Measurements from ENCODE around the gene C12orf76. TPM values are rescaled to one million over a fixed set of nuclear protein-coding genes. Genes with fewer than 3 reads are reported as not detected.

Gene C12orf76
- total RNA-seq, 2 donors from 2014 or later = 9.9 to 16.3 TPM

DNA sequence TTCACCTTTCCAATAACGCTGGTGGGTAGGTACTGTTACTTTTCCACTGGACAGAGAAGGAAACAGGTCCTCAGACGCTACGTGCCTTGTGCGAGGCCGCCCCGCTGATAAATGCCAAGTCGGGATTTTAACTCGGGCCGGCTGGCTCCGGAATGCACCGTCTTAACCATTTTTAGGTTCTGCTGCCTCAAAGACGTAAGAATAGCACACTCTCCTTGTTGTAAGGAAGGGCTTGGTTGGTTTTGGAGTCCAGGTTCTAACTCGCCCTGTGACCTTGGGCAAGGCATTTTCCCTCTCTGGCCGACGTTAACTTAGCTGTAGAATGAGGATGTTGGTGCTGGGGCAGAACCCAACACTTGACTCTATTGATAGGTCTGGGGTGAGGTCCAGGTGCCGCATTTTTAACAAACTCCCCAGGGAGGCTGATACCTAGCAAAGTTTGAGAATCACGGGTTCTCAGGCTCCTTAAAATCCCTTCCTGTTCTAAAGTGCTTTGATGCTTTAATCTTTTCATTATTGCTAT is 48.3 kb downstream of the C12orf76 start:
- H3K36me3 Mint-ChIP-seq (ENCODE audit: low read depth) = peaks cover 28% of the 10 kb centered on the region
- H3K4me3 Mint-ChIP-seq = peak overlapping the region; percentile 100
- peaks cover 28% of the 10 kb centered on the region for H3K4me1 Mint-ChIP-seq
- peak overlapping the region; percentile 95 for H3K27ac Mint-ChIP-seq
- no peaks in the 10 kb centered on the region for H3K27me3 Mint-ChIP-seq
- no peaks in the 10 kb centered on the region for H3K9me3 Mint-ChIP-seq
- ATAC-seq (replicated peaks) = no peak

DNA sequence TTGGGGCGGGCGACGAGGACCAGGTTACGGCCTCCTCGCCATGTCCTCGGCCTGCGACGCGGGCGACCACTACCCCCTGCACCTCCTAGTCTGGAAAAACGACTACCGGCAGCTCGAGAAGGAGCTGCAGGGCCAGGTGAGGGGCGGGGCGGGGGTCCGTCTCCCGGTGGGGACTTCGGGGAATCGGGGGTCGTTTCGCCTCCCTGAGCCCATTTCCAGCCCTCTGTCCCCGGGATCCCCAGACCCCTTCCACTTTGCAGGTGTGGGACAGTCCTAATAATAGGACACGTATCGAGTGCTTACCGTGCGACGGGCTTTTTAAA is 48.7 kb downstream of the C12orf76 start:
- peak overlapping the region; percentile 100 for H3K4me3 Mint-ChIP-seq
- H3K36me3 Mint-ChIP-seq (ENCODE audit: low read depth) = peaks cover 32% of the 10 kb centered on the region
- no peak for ATAC-seq (replicated peaks)

DNA sequence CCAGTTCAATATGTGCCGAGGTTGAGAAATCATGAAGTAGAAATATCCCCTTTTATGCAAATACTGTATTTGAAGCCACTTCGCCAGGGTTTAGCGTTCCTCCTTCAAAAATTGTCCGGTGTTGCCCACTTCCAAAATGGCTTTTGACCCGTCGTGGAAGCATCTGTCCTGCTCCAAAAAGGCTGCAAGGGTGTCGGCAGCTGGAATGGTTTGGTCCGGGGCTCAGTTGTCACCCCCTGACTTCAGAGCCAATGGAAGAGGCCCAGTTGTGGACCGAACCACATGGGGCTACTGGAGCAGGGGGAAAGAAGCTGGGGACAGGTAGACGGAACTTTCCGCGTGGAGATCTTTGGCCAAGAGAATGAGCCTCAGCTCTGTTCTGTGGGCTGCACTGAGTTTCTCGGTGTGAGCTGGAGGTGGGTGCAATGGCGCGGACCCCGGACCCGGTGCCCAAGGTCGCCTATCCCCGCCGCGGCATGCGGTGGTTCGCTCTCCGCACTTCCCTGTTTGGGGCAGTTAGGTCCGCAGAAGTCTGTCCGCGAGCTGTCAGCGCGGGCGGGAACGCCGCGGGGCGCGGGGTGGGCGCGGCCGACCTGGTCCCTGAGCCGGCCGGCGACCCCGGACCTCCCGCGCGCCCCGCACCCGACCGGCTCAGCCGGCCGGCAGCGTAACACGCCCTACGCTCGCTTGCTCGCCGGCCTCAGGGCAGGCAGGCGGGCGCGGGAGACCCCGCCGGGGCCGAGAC is 49.2 kb downstream of the C12orf76 start, which contains the start of gene ANKRD13A:
Gene ANKRD13A (plus strand): TSS at position 527 of the 745 bp plus-strand sequence. CDS start 259 bp downstream, outside the sequence.
- peak; percentile 68 for ATAC-seq (replicated peaks)
- H3K4me3 Mint-ChIP-seq = peak within 1 kb of the TSS; percentile 100
- peaks cover 28% of the 10 kb centered on the region for H3K4me1 Mint-ChIP-seq
- H3K9me3 Mint-ChIP-seq = no peaks in the 10 kb centered on the region
- H3K36me3 Mint-ChIP-seq (ENCODE audit: low read depth) = peaks cover 38% of the 10 kb centered on the region
- H3K27me3 Mint-ChIP-seq = no peaks in the 10 kb centered on the region
- peak within 1 kb of the TSS; percentile 100 for H3K27ac Mint-ChIP-seq

More for the DNA sequence above, 48.7 kb downstream of the C12orf76 start:
- H3K27ac Mint-ChIP-seq = peak overlapping the region; percentile 95
- no peaks in the 10 kb centered on the region for H3K27me3 Mint-ChIP-seq
- H3K4me1 Mint-ChIP-seq = peaks cover 25% of the 10 kb centered on the region
- H3K9me3 Mint-ChIP-seq = no peaks in the 10 kb centered on the region

DNA sequence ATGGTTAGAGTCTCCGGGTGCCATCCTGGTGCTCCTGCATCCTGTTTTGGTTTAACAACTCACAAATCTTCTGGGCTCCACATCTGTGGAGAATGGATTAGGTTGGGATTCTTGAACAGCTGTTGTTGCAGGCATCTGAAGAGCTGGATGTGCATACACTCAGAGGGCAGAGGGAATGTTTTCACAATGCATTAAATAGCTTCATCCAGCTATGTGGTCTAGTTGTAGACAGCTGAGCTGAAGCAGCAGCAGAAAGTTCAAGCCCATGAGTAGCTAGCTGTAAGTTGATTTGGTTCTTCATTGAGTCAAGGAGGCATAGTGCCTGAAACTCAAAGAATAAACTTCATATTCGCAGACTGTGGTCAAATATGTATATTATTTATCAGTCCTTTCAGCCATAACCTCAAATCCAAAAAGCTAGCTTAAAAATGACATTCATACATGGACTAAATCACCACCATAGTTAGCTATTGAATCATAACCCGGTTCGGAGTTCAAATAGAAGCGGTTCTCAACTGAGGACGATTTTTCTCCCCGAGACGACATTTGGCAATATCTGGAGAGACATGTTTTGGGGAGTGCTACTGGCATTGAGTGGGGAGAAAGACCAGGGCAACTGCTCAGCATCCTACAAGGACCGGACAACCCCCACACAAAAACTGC is 50.0 kb downstream of the C12orf76 start:
- H3K4me3 Mint-ChIP-seq = peak overlapping the region; percentile 100
- no peak for ATAC-seq (replicated peaks)
- no peaks in the 10 kb centered on the region for H3K9me3 Mint-ChIP-seq
- peaks cover 26% of the 10 kb centered on the region for H3K4me1 Mint-ChIP-seq
- H3K36me3 Mint-ChIP-seq (ENCODE audit: low read depth) = peaks cover 37% of the 10 kb centered on the region
- H3K27me3 Mint-ChIP-seq = no peaks in the 10 kb centered on the region
- peak overlapping the region; percentile 100 for H3K27ac Mint-ChIP-seq

DNA sequence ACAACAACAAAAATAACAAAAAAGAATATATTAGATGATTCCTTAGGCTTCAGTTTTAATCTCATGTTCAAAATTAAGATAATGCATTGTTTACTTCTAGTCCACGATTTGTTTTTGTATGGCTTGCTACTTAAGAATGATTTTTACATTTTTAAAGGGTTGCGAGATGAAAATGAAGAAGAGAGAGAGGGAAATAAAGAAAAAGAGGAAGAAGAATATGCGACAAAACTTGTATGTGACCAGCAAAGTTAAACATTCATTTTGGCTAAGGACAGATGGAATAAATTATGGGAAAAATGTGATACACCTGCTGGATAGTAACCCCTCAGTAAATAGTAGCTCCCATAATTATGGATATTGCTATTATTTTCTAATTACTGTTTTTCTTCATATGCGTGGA is 50.9 kb downstream of the C12orf76 start:
- Mint-ChIP-seq H3K36me3 (ENCODE audit: low read depth) (peaks cover 37% of the 10 kb centered on the region), H3K27ac (peak overlapping the region; percentile 4)
- no peak for ATAC-seq (replicated peaks)

DNA sequence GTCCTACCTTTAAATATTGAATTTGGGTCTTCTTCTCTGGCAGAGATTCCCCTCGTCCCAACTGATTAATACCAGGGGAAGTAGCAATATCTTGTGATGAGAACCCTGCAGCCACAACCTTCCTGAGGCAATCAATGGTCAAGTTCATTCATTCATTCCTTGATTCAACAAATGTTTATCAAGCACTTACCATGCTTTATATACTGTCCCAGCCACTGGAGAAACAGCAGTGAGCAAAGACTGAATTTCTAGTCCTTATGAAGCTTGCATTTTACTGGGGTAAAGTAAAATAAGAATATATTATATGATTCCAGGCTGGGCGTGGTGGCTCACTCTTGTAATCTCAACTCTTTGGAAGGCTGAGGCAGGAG is 51.9 kb downstream of the C12orf76 start:
- Mint-ChIP-seq H3K4me3 (peak overlapping the region; percentile 90), H3K4me1 (peaks cover 22% of the 10 kb centered on the region), H3K27me3 (no peaks in the 10 kb centered on the region), H3K9me3 (no peaks in the 10 kb centered on the region), H3K27ac (peak overlapping the region; percentile 83), H3K36me3 (ENCODE audit: low read depth) (peaks cover 36% of the 10 kb centered on the region)
- ATAC-seq (replicated peaks) = no peak

More for the DNA sequence above, 50.9 kb downstream of the C12orf76 start:
- Mint-ChIP-seq H3K27me3 (no peaks in the 10 kb centered on the region), H3K4me3 (peak overlapping the region; percentile 100), H3K9me3 (no peaks in the 10 kb centered on the region), H3K4me1 (peaks cover 22% of the 10 kb centered on the region)

DNA sequence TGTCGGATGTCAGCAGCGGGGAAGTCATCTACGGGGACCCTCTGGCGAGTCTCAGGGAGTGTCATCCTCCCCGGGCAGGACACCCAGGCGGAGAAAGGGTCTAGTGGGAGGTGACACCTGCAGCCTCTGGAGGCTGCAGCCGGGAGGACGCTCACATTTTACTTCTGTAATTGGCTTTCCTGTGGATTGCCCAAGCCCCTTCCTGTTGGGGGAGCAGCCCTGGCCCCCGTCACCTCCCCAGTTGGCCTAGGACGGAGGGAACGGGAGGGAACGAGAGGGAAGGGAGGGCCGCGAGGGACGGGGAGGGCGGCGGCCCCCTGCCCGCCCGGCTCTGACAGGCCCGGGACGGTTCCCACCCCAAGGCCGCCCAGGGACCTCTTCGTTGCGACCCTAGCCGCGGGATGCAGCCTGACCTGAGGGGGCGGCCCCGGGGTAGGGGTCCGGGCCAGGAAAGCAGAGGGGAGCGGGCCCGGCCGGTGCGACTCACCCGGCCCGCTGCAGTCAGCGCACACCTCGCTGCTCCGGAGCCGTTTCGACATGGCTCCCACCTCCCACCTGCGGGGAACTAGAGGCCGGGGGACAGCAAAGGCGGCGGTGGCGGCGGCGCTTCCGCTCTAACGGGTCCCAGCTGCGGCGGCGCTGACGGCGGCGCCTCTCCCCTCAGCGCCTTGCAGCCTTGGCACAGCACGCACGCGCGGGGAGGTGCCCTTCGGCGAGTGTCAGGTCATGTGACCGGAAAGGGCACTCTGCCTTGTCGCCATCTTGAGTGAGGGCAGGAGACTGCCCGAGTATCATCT is 52.4 kb downstream of the C12orf76 start, which contains the start of gene GIT2:
Gene GIT2 (minus strand): TSS at position 683 of the 797 bp plus-strand sequence. CDS start 144 bp downstream, at position 539.
- H3K4me3 Mint-ChIP-seq = peak within 1 kb of the TSS; percentile 100
- peak; percentile 84 for ATAC-seq (replicated peaks)
- H3K27me3 Mint-ChIP-seq = no peaks in the 10 kb centered on the region
- peak within 1 kb of the TSS; percentile 83 for H3K27ac Mint-ChIP-seq
- H3K36me3 Mint-ChIP-seq (ENCODE audit: low read depth) = peaks cover 42% of the 10 kb centered on the region
- H3K4me1 Mint-ChIP-seq = peaks cover 18% of the 10 kb centered on the region
- no peaks in the 10 kb centered on the region for H3K9me3 Mint-ChIP-seq

DNA sequence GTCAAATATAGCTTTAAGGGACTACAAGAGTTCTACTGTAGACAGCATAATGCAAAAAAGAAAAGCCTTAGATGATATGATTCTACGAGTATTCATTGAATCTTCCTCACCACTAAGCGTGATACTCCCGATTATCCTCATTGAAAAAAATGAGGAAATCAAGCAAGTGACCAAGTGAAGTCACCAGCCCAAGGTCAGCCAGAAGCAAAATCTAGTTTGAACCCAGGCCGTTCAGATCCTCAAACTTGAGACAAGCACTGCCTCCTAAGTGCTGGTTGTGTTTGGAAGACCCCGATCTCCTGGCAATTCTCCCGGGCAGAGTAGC is 53.0 kb downstream of the C12orf76 start:
- H3K27ac Mint-ChIP-seq = peak overlapping the region; percentile 83
- no peaks in the 10 kb centered on the region for H3K9me3 Mint-ChIP-seq
- H3K27me3 Mint-ChIP-seq = no peaks in the 10 kb centered on the region
- peaks cover 47% of the 10 kb centered on the region for H3K36me3 Mint-ChIP-seq (ENCODE audit: low read depth)
- H3K4me1 Mint-ChIP-seq = peaks cover 20% of the 10 kb centered on the region
- ATAC-seq (replicated peaks) = no peak
- H3K4me3 Mint-ChIP-seq = peak overlapping the region; percentile 90

DNA sequence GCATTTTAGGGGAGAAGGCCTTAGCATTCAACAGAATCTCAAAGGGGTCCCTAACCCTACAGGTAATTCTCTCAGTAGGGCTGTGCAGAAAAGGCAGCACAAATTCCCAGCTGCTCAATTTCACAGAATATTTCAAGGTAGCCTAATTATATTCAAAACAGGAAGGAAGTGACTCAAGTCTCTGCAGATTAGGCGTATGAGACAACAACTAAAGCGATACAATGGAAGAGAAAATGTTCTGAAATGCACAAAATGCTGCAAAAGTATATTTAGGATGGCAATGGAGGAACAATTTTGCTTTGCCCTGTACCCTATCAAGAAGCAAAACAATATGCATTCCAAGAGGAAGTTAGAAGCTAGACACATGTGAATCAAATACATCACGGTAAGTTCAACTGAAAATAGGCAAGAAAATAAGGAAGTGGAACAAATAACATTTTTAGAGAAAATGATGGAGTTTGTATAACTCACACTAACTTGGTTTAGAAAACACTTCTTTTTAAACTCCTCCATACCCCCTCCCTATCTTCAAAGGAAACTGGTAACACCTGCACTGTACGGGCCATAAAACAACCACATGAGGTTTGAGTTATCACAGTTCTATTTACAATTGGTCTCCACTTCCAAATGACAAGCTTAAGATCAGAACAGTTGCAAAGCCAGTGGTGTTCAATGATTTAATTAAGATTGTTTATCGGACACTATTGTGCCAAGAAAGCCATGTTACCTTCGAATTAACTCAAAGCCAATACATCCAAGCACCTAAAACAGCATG is 53.7 kb downstream of the C12orf76 start:
- Mint-ChIP-seq H3K4me3 (peak overlapping the region; percentile 90), H3K9me3 (no peaks in the 10 kb centered on the region), H3K27me3 (no peaks in the 10 kb centered on the region), H3K27ac (peak overlapping the region; percentile 83), H3K4me1 (peaks cover 23% of the 10 kb centered on the region), H3K36me3 (ENCODE audit: low read depth) (peaks cover 49% of the 10 kb centered on the region)
- ATAC-seq (replicated peaks) = no peak

DNA sequence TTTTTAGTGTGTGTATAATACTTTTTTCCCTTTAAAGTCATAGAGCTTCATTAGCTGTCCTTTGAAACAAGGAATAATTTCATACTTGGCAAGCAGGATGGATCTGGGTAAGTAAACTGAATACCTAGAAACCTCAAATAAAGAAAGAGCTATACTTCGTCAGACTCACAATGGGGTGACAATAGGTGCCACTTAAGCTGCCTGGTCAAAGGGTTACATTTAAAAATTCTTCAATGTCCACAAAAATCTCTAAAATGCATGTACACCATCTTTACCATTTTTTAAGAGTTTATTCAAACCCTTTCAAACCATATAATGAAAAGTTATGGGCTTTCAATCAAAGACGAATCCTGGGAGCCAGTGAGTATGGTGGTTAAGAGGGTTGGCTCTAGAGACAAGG is 55.2 kb downstream of the C12orf76 start:
- peaks cover 28% of the 10 kb centered on the region for H3K4me1 Mint-ChIP-seq

DNA sequence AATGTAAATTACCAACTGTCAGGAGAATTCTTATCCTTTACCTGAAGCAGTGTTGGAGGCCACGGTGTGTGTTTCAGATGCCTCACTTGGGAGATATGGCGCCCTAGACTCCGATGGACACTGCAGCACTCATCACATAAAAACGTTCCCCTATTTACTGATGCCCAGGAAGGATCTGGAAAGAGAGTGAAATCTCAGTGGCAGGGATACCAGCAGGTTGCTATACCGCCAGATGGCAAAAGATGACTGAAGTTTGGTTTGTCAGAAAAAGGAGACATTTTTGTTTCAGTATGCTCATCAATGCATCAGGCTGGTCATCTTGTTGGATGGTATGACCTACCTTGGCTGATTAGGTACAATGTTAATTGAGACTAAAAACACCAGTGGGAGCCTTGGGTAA is 56.7 kb downstream of the C12orf76 start:
- Mint-ChIP-seq H3K4me3 (no peak overlapping the region), H3K27ac (no peak overlapping the region), H3K27me3 (no peaks in the 10 kb centered on the region), H3K9me3 (no peaks in the 10 kb centered on the region), H3K4me1 (peaks cover 29% of the 10 kb centered on the region), H3K36me3 (ENCODE audit: low read depth) (peaks cover 79% of the 10 kb centered on the region)
- ATAC-seq (replicated peaks) = no peak

More for the DNA sequence above, 55.2 kb downstream of the C12orf76 start:
- H3K27ac Mint-ChIP-seq = no peak overlapping the region
- H3K9me3 Mint-ChIP-seq = no peaks in the 10 kb centered on the region
- peaks cover 64% of the 10 kb centered on the region for H3K36me3 Mint-ChIP-seq (ENCODE audit: low read depth)
- no peaks in the 10 kb centered on the region for H3K27me3 Mint-ChIP-seq
- peak overlapping the region; percentile 90 for H3K4me3 Mint-ChIP-seq
- no peak for ATAC-seq (replicated peaks)

Measured in activated T-helper 17 cell treated with anti-CD3 and anti-CD28 coated beads, Interleukin-2, amount 50 U/mL, for 72 hours (primary cell).